Endothelial cell of umbilical vein (primary cell): ENCODE data around the gene SNX9. TPM values are rescaled to one million over a fixed set of nuclear protein-coding genes. Genes with fewer than 3 reads are reported as not detected.

Source experiments
- BruUV-seq: library from RNA; stranded (reverse); fragments of 400-500 nt; replicated peaks from 2 replicates; lab custom pipeline; 2021; lab: Mats Ljungman, UMichigan
- CTCF ChIA-PET: fragments of 300-600, 350-600 bp; sonication (Branson Sonifier 250); formaldehyde crosslinking; loops from one replicate; lab custom pipeline; 2021; ENCODE audit warnings: antibody characterized with exemption, inconsistent platforms; lab: Charles Lee
- POLR2A ChIA-PET: fragments of 300-600, 350-600 bp; sonication (Branson Sonifier 250); formaldehyde crosslinking; loops from one replicate; lab custom pipeline; 2021; ENCODE audit warnings: antibody characterized with exemption, inconsistent platforms; lab: Charles Lee
- DNase-seq: peaks from one replicate; pipeline ENCODE4 v3.0.0-alpha.2; 2011; ENCODE audit warnings: low read depth, low spot score
- FAIRE-seq: peaks from 2 replicates; lab custom pipeline; 2011; peaks lifted over from hg19 to GRCh38; lab: Jason Lieb, UNC
- H2AFZ ChIP-seq: 2 replicates; pipeline ENCODE4 v1.6.0; 2012; ENCODE audit warnings: low read depth, low read length, control low read depth, inconsistent platforms
- H3K27ac ChIP-seq: 2 replicates; pipeline ENCODE4 v1.5.1; 2011; ENCODE audit warnings: low read depth, mild to moderate bottlenecking, control low read depth, low read length, moderate library complexity; ENCODE audit not compliant: insufficient read depth
- H3K27me3 ChIP-seq, 2 experiments: 2 replicates each; pipeline versions ENCODE4 v1.6.0 to v1.6.1; 2011; ENCODE audit warnings: low read length in 2 of 2, mixed read lengths in 1 of 2; ENCODE audit not compliant: control insufficient read depth in 2 of 2, insufficient read depth in 2 of 2
- H3K36me3 ChIP-seq, 2 experiments: 2 replicates in 1 of 2; 3 replicates in 1 of 2; pipeline ENCODE4 v1.5.1; 2011; ENCODE audit warnings: low read length in 2 of 2, mild to moderate bottlenecking in 1 of 2, moderate library complexity in 1 of 2; ENCODE audit not compliant: control insufficient read depth in 2 of 2, insufficient read depth in 2 of 2; ENCODE audit errors: extremely low read depth in 1 of 2
- H3K4me1 ChIP-seq: 3 replicates; pipeline ENCODE4 v1.5.1; 2011; ENCODE audit warnings: mild to moderate bottlenecking, low read length; ENCODE audit not compliant: control insufficient read depth, insufficient read depth; ENCODE audit errors: extremely low read depth
- H3K4me2 ChIP-seq: 2 replicates; pipeline ENCODE4 v1.6.1; 2011; ENCODE audit warnings: low read length, control low read depth, mixed read lengths; ENCODE audit not compliant: insufficient read depth
- H3K4me3 ChIP-seq, 3 experiments: fragments of 200-600 bp in 1 of 3; sonication (generic), shearing (Covaris generic) in 1 of 3; replicated peaks in 1 of 3; 2 replicates each; pipeline ENCODE4 v1.5.1; 2011 to 2016; ENCODE audit warnings: control low read depth in 3 of 3, low read length in 3 of 3, mild to moderate bottlenecking in 2 of 3, inconsistent platforms in 1 of 3, low read depth in 1 of 3, moderate library complexity in 1 of 3; ENCODE audit not compliant: insufficient read depth in 1 of 3
- H3K79me2 ChIP-seq: 2 replicates; pipeline ENCODE4 v1.6.0; 2012; ENCODE audit warnings: low read length, inconsistent platforms; ENCODE audit not compliant: control insufficient read depth, insufficient read depth
- H3K9ac ChIP-seq: replicated peaks from 2 replicates; pipeline ENCODE3; 2011; ENCODE audit warnings: low read length, control low read depth; ENCODE audit not compliant: insufficient read depth; ENCODE audit errors: extremely low read depth
- H3K9me1 ChIP-seq: replicated peaks from 3 replicates; pipeline ENCODE4 v1.6.0; 2011; ENCODE audit warnings: mild to moderate bottlenecking, low read length; ENCODE audit not compliant: control insufficient read depth, insufficient read depth; ENCODE audit errors: extremely low read depth
- H3K9me3 ChIP-seq: replicated peaks from 2 replicates; pipeline ENCODE4 v1.5.1; 2012; ENCODE audit warnings: low read length, inconsistent platforms; ENCODE audit not compliant: control insufficient read depth, insufficient read depth
- H4K20me1 ChIP-seq: replicated peaks from 2 replicates; pipeline ENCODE3; 2011; ENCODE audit warnings: mild to moderate bottlenecking, low read length; ENCODE audit not compliant: control insufficient read depth, insufficient read depth; ENCODE audit errors: extremely low read depth
- EZH2 ChIP-seq: IDR thresholded peaks from 2 replicates; pipeline ENCODE4 v1.6.1; 2012; ENCODE audit warnings: borderline replicate concordance, low read depth, mild to moderate bottlenecking, moderate library complexity, low read length, inconsistent platforms; ENCODE audit not compliant: severe bottlenecking
- FOS ChIP-seq: IDR thresholded peaks from 2 replicates; pipeline ENCODE4 v1.6.1; 2011; ENCODE audit warnings: mild to moderate bottlenecking, low read length, moderate library complexity, borderline replicate concordance; ENCODE audit not compliant: insufficient read depth
- GATA2 ChIP-seq: IDR thresholded peaks from 2 replicates; pipeline ENCODE4 v1.7.0; 2011; ENCODE audit warnings: low read depth, mild to moderate bottlenecking, moderate library complexity, mixed read lengths, low read length; ENCODE audit not compliant: insufficient read length, insufficient read depth
- JUN ChIP-seq: IDR thresholded peaks from 2 replicates; pipeline ENCODE4 v1.6.1; 2011; ENCODE audit warnings: borderline replicate concordance, low read depth; ENCODE audit not compliant: insufficient read length, insufficient read depth
- MYC ChIP-seq: IDR thresholded peaks from one replicate; pipeline ENCODE4 v1.6.1; 2011; ENCODE audit warnings: mild to moderate bottlenecking, low read depth, low read length
- POLR2A ChIP-seq: IDR thresholded peaks from 2 replicates; pipeline ENCODE4 v1.6.1; 2012; ENCODE audit warnings: low read depth, mild to moderate bottlenecking, control low read depth, low read length
- POLR2AphosphoS5 ChIP-seq: IDR thresholded peaks from 2 replicates; pipeline ENCODE4 v1.6.1; 2012; ENCODE audit warnings: low read depth, mild to moderate bottlenecking, control low read depth, low read length, moderate library complexity; ENCODE audit not compliant: insufficient read depth
- dilution Hi-C: fragments of 300-500 bp; cut with MboI; formaldehyde crosslinking; loops from one replicate; pipeline ENCODE4 v1.15.0; 2019; ENCODE audit warnings: low sequenced_read_pairs; ENCODE audit not compliant: extremely low pct_ligation_motif_present
- intact Hi-C: fragments of 100-400 bp; cut with micrococcal nuclease; formaldehyde crosslinking; loops from one replicate; pipeline ENCODE4 v1.10.0; 2022
- polyA plus RNA-seq, 4 experiments: library from polyadenylated mRNA; depleted of rRNA in 3 of 4; stranded (reverse) in 3 of 4; unstranded in 1 of 4; fragments of >200 nt; gene quantifications; 2 replicates each; pipeline versions ENCODE4 v1.2.1 to v1.2.3, GENCODE V29; 2011 to 2012; ENCODE audit warnings: missing spikeins in 1 of 4
- total RNA-seq: library from RNA; stranded (reverse); gene quantifications from 2 replicates; pipeline ENCODE4 v1.2.3, GENCODE V29; 2021
- TF ChIP-seq, protein P1 (sequence below), 2 donors: IDR thresholded peaks; 1 replicate in 1 of 2; 2 replicates in 1 of 2; pipeline ENCODE4 v1.5.1; 2011; ENCODE audit warnings: low read length in 2 of 2, mild to moderate bottlenecking in 2 of 2, moderate library complexity in 2 of 2, control low read depth in 1 of 2, inconsistent platforms in 1 of 2, low read depth in 1 of 2; ENCODE audit not compliant: insufficient read depth in 1 of 2; ENCODE audit errors: extremely low read depth in 1 of 2
- TF ChIP-seq, protein P2 (sequence below): IDR thresholded peaks from 2 replicates; pipeline ENCODE4 v1.6.1; 2011; ENCODE audit not compliant: insufficient read depth, insufficient read length

The SNX9 gene
- total and polyA plus RNA-seq, 2 donors (not counting 3 experiments of a cell fraction or from before 2014, with no cell fraction given) = 27.5 to 54.5 TPM

DNA sequence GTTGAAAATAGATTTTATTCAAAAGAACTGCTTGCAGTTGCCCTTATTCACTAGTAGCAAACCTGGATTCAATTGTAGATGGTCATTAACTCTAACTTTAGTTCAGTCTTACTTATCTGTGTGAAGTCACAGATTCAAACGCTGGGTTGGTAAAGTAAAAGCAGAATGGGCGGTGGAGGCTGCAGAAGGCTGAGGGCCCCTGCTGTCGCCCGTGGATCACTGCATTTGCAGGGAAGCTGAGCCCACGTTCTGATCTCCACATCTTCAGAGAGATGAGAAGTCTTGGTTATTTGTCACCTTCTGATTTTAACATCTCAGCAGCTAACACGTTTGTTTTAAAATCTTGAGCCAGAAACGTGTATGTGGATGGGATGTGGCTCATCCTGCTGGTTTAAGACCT lies 75.1 kb downstream of the SNX9 start:
- Histone ChIP-seq H3K79me2 (no peaks in the 10 kb centered on the region), H3K4me3 (no peak overlapping the region), H4K20me1 (no peaks in the 10 kb centered on the region), H3K27ac (no peak overlapping the region), H3K36me3 (peaks cover 9 to 10% of the 10 kb centered on the region in 2 experiments), H2AFZ (no peak overlapping the region), H3K9me1 (no peaks in the 10 kb centered on the region), H3K4me1 (no peaks in the 10 kb centered on the region), H3K9me3 (no peaks in the 10 kb centered on the region), H3K27me3 (no peaks in the 10 kb centered on the region), H3K9ac (no peak overlapping the region), H3K4me2 (no peak overlapping the region)
- BruUV-seq = no TSS peak
- TF ChIP-seq JUN (no peak), FOS (no peak)
- TF ChIP-seq, protein P1, sequence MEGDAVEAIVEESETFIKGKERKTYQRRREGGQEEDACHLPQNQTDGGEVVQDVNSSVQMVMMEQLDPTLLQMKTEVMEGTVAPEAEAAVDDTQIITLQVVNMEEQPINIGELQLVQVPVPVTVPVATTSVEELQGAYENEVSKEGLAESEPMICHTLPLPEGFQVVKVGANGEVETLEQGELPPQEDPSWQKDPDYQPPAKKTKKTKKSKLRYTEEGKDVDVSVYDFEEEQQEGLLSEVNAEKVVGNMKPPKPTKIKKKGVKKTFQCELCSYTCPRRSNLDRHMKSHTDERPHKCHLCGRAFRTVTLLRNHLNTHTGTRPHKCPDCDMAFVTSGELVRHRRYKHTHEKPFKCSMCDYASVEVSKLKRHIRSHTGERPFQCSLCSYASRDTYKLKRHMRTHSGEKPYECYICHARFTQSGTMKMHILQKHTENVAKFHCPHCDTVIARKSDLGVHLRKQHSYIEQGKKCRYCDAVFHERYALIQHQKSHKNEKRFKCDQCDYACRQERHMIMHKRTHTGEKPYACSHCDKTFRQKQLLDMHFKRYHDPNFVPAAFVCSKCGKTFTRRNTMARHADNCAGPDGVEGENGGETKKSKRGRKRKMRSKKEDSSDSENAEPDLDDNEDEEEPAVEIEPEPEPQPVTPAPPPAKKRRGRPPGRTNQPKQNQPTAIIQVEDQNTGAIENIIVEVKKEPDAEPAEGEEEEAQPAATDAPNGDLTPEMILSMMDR (IDR thresholded peaks at IDR 0.05; ENCODE audit: extremely low read depth in 1 of 2, insufficient read depth in 1 of 2, low read depth in 1 of 2, low read length in 2 of 2) = peak in 1 of 2 donors; percentile 21
- DNase-seq (peak; percentile 15), FAIRE-seq (peak; percentile 38)
- intact Hi-C loops = no loop called here
- dilution Hi-C loops = no loop called here
- CTCF ChIA-PET = interaction anchor here (1.2 to 1.9 kb wide), 2 partner anchors 8 to 141 kb away, joined by 4 to 7 read pairs; no protein-coding TSS in a partner anchor
- POLR2A ChIA-PET = no interaction called here

DNA sequence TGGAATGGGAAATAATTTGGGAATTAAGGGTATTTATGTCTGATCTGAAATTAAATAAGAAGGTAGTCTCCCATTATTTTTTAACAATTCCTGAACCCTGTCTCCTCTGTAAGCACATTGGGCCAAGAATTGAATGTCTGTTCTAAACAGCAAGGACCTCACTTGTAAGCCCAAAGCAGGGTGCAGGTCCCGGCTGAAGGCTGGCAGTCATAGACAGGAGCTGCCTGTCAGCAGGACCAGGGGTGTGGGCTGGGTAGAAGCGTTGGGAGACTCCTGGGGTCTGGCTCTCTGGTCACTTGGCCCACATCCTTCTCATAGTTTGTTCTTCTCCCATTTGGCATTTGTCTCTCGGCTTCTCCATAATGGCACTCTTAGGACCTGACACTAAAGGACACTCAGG lies 75.6 kb downstream of the SNX9 start:
- H2AFZ ChIP-seq = no peak overlapping the region
- no peaks in the 10 kb centered on the region for H4K20me1 ChIP-seq
- H3K27me3 ChIP-seq = no peaks in the 10 kb centered on the region
- dilution Hi-C loops (no loop called here), intact Hi-C loops (no loop called here)
- CTCF ChIA-PET = interaction anchor here (1.2 to 1.9 kb wide), 2 partner anchors 9 to 141 kb away, joined by 4 to 7 read pairs; no protein-coding TSS in a partner anchor
- no peak overlapping the region for H3K4me3 ChIP-seq
- H3K9me1 ChIP-seq = no peaks in the 10 kb centered on the region
- BruUV-seq = no TSS peak
- peaks cover 13 to 14% of the 10 kb centered on the region in 2 experiments for H3K36me3 ChIP-seq
- no peak overlapping the region for H3K9ac ChIP-seq
- H3K79me2 ChIP-seq = no peaks in the 10 kb centered on the region
- no peak overlapping the region for H3K4me2 ChIP-seq
- TF ChIP-seq, protein P2, sequence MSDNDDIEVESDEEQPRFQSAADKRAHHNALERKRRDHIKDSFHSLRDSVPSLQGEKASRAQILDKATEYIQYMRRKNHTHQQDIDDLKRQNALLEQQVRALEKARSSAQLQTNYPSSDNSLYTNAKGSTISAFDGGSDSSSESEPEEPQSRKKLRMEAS = no peak
- TF ChIP-seq FOS (no peak), EZH2 (no peak), JUN (no peak), POLR2A (no peak), GATA2 (no peak), POLR2AphosphoS5 (no peak), MYC (no peak)
- TF ChIP-seq, protein P1 (IDR thresholded peaks at IDR 0.05; ENCODE audit: extremely low read depth in 1 of 2, insufficient read depth in 1 of 2, low read depth in 1 of 2, low read length in 2 of 2) = no peak
- no peaks in the 10 kb centered on the region for H3K4me1 ChIP-seq
- H3K27ac ChIP-seq = no peak overlapping the region
- FAIRE-seq (no peak), DNase-seq (no peak)
- no peaks in the 10 kb centered on the region for H3K9me3 ChIP-seq
- POLR2A ChIA-PET = no interaction called here
